SK-N-SH treated with all-trans-retinoic acid at 6 μM for 48 hours (cell line): ENCODE data around the gene RPRD1B.

Experiments
- RARB ChIP-seq: fragments of 250-450 bp; sonication (Bioruptor Pico); IDR thresholded peaks from 2 replicates; pipeline ENCODE4 v1.8.0; 2021; ENCODE audit warnings: mild to moderate bottlenecking, moderate library complexity
- ZNF70 ChIP-seq: fragments of 450-650 bp; formaldehyde crosslinking; IDR thresholded peaks from 2 replicates; pipeline ENCODE4 v1.5.0; 2020; ENCODE audit warnings: mild to moderate bottlenecking, moderate library complexity
- ZNF8 ChIP-seq: fragments of 450-650 bp; formaldehyde crosslinking; IDR thresholded peaks from 2 replicates; pipeline ENCODE4 v1.5.0; 2020; ENCODE audit warnings: mild to moderate bottlenecking, moderate library complexity
- TF ChIP-seq, protein P1 (sequence below): fragments of 250-450 bp; sonication (Bioruptor Pico); IDR thresholded peaks from 2 replicates; pipeline ENCODE4 v1.5.0; 2020; ENCODE audit warnings: mild to moderate bottlenecking, moderate library complexity
- TF ChIP-seq, protein P2 (sequence below): fragments of 250-450 bp; sonication (Bioruptor Pico); IDR thresholded peaks from 2 replicates; pipeline ENCODE4 v1.8.0; 2021; ENCODE audit warnings: low read depth, mild to moderate bottlenecking, moderate library complexity, borderline replicate concordance

DNA sequence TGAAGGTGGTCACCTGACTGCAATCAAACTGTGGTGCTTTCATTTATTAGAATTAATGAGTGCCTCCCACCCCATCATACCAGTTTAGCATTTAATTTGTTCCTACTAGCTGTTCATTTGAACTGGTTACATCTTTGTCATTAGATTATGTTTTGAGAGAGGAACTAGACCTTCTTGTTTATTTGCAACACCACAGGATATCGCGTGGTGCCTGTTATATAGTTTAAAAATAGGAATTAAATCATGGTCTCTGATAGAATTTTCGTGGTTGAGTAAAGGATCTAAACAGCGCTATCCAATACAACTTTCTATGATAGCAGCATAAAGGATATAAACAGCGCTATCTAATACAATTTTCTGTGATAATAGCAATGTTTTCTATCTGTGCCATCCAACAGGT is 2.8 kb downstream of the RPRD1B start:
- TF ChIP-seq, protein P1, sequence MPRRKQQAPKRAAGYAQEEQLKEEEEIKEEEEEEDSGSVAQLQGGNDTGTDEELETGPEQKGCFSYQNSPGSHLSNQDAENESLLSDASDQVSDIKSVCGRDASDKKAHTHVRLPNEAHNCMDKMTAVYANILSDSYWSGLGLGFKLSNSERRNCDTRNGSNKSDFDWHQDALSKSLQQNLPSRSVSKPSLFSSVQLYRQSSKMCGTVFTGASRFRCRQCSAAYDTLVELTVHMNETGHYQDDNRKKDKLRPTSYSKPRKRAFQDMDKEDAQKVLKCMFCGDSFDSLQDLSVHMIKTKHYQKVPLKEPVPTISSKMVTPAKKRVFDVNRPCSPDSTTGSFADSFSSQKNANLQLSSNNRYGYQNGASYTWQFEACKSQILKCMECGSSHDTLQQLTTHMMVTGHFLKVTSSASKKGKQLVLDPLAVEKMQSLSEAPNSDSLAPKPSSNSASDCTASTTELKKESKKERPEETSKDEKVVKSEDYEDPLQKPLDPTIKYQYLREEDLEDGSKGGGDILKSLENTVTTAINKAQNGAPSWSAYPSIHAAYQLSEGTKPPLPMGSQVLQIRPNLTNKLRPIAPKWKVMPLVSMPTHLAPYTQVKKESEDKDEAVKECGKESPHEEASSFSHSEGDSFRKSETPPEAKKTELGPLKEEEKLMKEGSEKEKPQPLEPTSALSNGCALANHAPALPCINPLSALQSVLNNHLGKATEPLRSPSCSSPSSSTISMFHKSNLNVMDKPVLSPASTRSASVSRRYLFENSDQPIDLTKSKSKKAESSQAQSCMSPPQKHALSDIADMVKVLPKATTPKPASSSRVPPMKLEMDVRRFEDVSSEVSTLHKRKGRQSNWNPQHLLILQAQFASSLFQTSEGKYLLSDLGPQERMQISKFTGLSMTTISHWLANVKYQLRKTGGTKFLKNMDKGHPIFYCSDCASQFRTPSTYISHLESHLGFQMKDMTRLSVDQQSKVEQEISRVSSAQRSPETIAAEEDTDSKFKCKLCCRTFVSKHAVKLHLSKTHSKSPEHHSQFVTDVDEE (CRISPR knock-in tag), result no peak
- no peak for TF ChIP-seq ZNF8 (CRISPR knock-in tag)
- TF ChIP-seq, protein P2, sequence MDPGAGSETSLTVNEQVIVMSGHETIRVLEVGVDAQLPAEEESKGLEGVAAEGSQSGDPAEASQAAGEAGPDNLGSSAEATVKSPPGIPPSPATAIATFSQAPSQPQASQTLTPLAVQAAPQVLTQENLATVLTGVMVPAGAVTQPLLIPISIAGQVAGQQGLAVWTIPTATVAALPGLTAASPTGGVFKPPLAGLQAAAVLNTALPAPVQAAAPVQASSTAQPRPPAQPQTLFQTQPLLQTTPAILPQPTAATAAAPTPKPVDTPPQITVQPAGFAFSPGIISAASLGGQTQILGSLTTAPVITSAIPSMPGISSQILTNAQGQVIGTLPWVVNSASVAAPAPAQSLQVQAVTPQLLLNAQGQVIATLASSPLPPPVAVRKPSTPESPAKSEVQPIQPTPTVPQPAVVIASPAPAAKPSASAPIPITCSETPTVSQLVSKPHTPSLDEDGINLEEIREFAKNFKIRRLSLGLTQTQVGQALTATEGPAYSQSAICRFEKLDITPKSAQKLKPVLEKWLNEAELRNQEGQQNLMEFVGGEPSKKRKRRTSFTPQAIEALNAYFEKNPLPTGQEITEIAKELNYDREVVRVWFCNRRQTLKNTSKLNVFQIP (CRISPR knock-in tag), result no peak
- TF ChIP-seq RARB, result no peak
- TF ChIP-seq ZNF70, result no peak
